ENCODE data around the gene ADSS1.

The ADSS1 gene

DNA sequence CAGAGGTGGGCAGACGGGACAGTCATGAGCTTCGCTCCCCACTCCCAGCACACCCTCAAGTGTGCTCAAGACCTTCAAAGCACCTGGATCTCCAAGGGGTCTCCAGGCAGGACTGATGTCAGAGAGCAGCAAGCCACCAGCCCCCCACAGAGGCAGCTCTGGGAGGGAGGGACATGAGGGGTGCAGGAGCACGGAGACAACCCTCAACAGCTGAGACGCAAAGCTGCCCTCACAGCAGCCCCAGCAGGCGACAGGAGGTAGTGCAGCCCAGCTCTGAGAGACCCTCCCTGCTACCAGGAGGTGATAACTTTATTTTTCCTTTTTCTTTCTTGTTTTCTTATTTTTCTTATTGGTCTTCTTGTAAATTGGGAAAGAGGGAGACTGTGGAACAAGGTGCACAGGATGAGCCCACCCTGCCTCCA is 46.8 kb downstream of the ADSS1 start:
- no peak for DNase-seq (ENCODE audit: low spot score)

- DNase-seq (ENCODE audit: low spot score): no peak
Observed at GRCh38 chr14:104771374-104771773, 47.3 kb downstream of the ADSS1 start.

DNA sequence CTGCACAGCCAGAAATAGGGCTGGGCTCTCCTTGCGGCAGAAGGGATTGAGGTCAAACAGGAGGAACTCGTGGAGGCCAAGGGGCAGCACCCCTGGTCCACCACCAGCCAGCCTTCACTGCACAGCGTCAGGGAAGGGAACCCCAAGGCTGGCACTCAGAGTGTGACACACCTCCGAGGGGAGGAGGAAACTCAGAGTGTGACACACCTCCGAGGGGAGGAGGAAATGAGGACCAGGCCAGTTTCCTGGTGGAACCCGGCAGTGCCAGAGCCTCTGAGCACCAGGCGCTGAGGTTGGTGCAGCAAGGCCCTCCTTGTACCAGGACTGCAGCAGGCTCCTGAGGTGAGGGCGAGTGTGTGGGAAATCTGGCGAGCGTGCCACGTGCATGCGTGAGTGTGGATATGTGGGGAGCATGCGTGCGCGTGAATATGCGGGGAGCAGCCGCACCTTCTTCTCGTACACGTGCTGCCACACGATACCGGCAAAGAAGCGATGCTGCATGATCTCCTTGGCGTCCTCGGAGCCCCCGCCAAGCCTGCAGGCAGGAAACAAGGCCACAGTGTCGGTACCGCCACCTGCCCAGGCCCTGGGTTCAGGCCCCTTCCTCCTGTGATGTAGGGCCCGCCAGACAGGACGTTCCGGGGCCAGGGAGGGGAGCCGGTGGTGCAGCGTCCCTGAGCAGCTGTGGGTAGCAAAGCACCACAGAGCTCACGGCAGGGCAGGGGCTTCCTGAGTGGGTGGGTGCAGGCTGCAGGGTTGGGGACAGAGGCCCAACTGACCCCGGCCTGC is 48.1 kb downstream of the ADSS1 start:
- no peak for DNase-seq (ENCODE audit: low spot score)

- no peak for DNase-seq (ENCODE audit: low spot score)
Observed at GRCh38 chr14:104772707-104773504, 48.9 kb downstream of the ADSS1 start.

GRCh38 chr14:104773505-104774452 is 49.8 kb downstream of the ADSS1 start:
- DNase-seq (ENCODE audit: low spot score): no peak

DNA sequence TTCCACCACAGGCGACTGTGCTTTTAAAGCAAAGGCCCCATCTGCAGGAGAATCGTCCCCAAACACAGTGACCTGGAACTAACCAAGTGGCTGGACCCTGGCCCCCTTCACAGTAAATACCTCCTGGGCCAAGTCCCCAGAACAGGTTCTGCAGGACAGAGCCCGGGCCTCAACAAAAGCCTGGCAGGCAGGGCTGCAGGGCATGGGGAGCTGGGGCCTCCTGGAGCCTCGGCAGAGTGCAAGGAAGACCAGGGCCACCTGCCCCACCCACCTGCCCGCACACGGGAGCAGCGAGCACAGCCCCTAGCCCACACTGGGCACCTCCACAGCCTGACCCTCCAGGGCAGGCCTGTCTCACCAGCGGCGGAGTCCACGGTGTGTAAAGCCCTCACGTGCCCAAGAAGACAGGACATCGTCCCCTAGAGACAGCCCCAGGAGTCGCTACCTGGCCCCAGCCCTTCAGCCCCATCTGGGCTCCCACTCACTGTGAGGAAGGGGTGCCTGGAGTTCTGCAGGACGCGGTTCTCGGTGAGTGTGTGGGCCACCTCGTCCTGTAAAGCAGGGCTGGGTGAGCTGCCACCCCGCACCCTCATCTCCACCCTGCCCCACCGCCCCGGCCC is 50.5 kb downstream of the ADSS1 start:
- DNase-seq (ENCODE audit: low spot score): no peak

- no peak for DNase-seq (ENCODE audit: low spot score)
Observed at GRCh38 chr14:104775073-104775489, 51.1 kb downstream of the ADSS1 start.

DNA sequence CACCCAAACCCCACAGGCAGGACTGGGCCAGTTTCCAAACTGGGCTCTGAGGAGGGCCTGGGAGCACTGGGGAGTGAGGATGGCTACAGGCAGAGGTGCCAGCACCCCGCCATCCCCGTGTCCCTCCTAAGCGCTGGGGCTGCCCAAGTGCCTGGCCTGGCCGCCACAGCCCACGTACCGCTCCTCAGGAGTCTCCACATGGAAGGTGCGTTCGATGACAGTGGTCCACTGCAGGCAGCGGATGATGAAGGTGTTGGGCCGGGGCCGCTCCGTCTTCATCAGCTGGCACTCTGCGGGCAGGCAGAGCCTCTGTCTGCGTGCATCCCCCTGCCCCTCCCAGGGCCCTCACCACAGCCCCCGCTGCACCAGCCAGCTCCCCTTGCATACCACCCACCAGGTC is 52.5 kb downstream of the ADSS1 start:
- DNase-seq (ENCODE audit: low spot score): no peak

DNA sequence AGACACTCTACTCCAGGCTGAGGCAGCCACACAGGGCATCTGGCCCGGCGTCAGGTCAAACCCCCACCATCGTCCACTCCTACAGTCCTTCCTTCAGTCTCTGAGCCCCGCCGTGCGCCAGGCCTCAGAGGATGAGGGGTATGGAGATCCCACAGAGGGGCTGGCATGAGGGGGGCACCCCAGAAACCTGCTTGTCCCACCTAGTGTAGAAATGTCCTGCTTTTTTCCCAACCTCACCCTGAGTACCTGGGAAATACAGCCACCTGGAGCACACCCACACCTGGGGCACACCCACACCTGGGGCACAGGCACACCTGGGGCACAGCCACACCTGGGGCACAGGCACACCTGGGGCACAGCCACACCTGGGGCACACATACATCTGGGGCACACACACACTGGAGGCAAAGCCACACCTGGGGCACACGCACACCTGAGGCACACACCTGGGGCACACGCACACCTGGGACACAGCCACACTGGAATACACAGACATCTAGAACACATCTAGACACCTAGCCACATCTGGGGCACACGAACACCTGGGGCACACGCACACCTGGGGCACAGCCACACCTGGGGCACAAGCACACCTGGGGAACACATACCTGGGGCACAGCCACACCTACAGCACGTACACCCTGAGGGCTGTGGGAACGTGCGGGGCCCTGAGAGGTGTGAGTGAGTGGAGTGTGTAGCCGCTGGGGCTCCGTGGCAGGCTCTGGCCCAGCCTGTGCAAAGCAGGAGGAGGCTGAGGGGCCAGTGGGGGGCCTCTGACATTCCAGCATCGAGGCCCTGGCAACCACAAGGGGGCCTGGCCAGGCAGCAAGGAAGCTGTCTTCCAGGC is 53.2 kb downstream of the ADSS1 start:
- DNase-seq (ENCODE audit: low spot score): no peak

DNA sequence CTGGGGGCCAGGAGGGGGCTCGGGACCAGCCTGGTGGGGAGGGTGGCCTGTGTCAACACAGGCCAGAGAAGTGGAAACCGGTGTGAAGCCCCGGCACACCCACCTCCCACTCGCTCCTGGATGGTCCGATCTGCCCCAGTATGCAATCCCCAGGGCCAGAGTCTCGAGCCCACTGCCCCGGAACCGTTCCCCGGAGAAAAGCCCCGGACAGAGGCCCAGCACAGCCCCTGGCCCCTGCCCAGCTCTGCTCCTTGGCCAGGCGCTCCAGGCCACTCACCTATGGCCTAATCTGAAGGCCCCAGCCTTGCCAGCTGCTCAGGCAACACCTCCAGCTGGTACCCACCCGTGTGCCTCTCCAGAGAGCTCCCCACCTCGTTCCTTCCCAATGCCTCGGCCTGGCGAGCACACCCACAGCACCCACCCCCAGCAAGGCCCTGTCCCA is 53.8 kb downstream of the ADSS1 start:
- DNase-seq (ENCODE audit: low spot score): no peak

GRCh38 chr14:104778694-104779331 is 54.8 kb downstream of the ADSS1 start:
- no peak for DNase-seq (ENCODE audit: low spot score)

DNA sequence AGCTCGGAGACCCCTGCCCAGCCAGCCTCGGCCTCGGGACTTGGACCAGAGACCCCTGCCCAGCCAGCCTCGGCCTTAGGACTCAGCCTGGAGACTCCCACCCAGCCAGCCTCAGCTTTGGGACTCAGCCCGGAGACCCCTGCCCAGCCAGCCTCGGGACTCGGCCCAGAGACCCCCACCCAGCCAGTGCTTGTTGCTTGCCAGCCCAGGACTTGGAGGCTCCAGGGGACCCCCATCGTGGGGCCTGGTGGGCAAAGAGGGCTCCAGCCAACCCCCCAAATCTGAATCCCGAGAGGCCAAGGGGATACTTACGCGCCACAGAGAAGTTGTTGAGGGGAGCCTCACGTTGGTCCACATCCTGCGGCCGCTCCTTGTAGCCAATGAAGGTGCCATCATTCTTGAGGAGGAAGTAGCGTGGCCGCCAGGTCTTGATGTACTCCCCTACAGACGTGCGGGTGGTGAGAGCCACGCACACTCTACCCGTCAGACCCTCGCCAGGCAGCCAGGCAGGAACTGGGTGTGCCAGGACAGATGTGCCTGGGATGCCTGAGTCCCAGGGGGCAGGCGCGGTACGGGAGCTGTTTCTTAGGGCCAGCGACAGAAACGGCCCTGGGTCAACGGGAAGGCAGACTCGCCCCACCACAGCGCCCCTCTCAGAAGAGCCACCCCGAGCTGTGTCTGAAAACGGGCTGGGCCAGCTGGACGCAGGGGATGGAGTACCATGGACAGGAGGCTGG is 55.9 kb downstream of the ADSS1 start:
- no peak for DNase-seq (ENCODE audit: low spot score)

DNA sequence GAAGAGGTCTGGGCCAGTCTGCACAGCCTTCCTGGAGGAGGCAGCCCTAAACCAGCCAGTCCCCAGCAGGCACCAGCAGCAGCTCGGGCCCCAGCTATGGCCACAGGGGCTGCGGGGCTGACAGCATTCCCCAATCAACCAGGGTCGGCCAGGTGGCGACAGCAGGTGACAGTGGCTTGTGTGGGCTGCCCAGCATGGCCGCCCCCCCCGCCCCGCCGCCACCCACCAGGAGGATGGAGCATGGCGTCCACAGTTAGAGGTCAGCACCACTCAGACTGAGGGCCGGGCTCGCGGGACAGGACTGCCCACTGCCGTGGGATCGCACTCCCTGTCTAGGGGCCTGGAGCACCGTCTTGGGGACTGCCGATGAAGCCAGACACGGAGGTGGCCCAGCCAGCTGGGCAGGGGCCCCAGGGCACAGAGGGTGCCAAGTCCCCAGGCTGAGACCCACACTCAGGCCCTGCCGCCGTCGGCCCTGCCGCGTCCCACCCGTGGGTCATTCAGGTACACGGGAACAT is 56.5 kb downstream of the ADSS1 start:
- no peak for DNase-seq (ENCODE audit: low spot score)

GRCh38 chr14:104781271-104782077 is 57.4 kb downstream of the ADSS1 start:
- no peak for DNase-seq (ENCODE audit: low spot score)

GRCh38 chr14:104782086-104782807 is 58.2 kb downstream of the ADSS1 start:
- DNase-seq (ENCODE audit: low spot score): no peak

GRCh38 chr14:104782808-104783139 is 58.7 kb downstream of the ADSS1 start:
- no peak for DNase-seq (ENCODE audit: low spot score)

- no peak for DNase-seq (ENCODE audit: low spot score)
Observed at GRCh38 chr14:104783484-104784217, 59.6 kb downstream of the ADSS1 start.

All from cerebellar cortex (tissue), 1 donor.